HG03103 (cell line): Measurements from ENCODE around the gene CFAP54.
"Not testable (repeated sequence)": the region's sequence is repeated elsewhere in the genome, so short reads cannot be mapped to it uniquely, and the experiment has no call there.

ENCODE experiments used
- ATAC-seq: cut with Tn5 transposase; IDR thresholded peaks from one replicate; pipeline ENCODE4 v1.9.1; 2021; ENCODE audit warnings: low read depth; ENCODE audit not compliant: unreplicated experiment

The CFAP54 gene

GRCh38 chr12:96473394-96474093 lies 15.8 kb upstream of the CFAP54 start:
- ATAC-seq = no peak

DNA sequence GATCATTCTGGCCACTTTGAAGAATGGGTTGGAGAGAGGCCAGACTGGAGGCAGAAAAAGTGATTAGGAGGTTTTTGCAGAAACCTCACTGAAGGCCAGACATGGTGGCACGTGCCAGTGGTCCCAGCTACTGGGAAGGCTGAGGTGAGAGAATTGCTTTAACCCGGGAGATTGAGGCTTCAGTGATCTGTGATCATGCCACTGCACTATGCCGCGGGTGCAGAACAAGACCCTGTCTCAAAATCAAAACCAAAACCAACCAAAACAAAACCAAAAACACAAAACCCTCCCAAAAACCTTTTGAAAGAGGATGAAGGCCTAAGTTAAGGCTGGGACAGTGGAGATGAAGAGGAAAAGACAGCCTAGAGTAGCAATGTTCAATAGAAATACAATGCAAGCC lies 15.2 kb upstream of the CFAP54 start:
- ATAC-seq = no peak

GRCh38 chr12:96478011-96478410 lies 11.4 kb upstream of the CFAP54 start:
- no peak for ATAC-seq

GRCh38 chr12:96482086-96482485 lies 7.3 kb upstream of the CFAP54 start:
- no peak for ATAC-seq

- ATAC-seq = no peak
Observed at GRCh38 chr12:96483116-96483515, 6.3 kb upstream of the CFAP54 start.

- ATAC-seq = no peak
Observed at GRCh38 chr12:96486751-96487613, 2.4 kb upstream of the CFAP54 start.

DNA sequence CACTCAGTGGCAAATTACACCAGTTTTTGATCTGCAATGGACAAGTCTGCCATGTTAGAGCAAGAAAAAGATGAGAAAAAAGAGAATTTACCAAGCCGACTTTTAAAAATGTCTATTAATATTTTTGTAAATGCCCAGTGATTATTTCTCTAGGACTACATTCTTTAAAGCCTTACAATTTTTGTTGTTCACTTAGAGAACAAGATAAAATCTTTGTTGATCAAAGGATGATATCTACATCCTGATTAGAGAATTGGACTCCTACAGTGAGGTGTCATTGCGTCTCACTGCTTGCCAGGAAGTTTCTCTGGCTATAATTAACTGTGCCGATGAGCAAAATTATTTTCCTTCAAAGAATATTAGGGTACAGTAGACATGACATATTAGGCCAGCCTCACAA lies 1.7 kb upstream of the CFAP54 start:
- no peak for ATAC-seq

DNA sequence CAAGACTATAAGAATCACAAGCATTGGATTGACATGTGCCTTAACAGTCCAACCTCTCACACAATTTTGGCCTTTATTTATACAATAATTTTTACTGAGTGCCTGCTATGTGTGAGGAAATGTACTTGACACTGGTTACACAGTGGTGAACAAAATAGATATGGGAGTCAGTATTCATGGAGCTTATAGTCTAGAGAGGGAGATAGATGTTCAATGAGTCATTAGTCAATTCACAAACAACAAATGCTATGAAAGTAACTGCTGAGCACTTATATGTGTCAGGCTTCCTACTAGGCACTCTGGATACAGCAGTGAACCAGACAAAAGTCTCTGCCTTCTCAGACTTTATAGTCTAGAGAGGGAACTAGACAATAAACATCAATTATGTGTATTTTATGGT lies 3.7 kb downstream of the CFAP54 start:
- ATAC-seq = no peak

DNA sequence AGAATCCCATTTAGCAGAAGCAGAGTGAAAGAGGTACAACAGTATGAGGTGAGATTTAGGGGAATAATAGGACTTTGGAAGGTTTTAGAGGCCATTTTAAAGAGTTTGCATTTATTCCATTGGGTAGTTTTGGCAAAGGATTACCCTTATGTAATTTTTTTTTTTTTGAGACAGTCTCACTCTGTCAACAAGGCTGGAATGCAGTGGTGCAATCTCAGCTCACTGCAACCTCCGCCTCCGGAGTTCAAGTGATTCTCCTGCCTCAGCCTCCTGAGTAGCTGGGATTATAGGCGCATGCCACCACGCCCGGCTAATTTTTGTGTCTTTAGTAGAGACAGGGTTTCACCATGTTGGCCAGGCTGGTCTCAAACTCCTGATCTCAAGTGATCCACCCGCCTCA lies 4.8 kb downstream of the CFAP54 start:
- ATAC-seq = not testable (repeated sequence)

- peak; percentile 34 for ATAC-seq
Observed at GRCh38 chr12:96495155-96495554, 5.8 kb downstream of the CFAP54 start.

DNA sequence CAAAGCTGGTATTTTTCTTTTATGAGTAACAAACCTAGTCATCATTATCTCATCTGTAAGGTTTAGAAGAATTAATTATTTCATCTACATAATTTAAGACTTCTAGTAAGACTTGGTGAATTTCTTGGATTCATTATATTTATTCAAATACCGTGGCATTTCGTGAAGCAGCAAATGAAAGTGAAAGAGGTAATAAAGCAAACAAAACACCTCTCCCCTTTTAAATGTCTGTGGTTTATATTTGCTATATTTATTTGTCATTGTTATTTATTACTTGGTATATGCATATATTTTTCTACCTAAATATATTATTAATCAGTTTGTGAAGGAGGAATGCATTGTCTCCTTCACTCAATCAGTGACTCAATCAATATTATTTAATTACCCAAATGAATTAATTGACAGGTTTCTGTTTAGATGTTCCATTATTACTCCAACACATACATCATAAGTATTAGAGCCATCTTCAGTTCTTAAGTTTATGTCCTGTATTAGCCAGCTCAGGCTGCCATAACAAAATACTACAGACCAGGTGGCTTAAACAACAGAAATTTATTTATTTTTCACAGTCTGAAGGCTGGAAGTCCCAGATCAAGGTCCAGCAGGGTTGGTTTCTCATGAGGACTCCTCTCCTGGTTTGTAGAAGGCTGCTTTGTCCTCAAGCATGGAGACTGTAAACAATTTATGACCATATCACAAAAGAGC lies 6.6 kb downstream of the CFAP54 start:
- peak; percentile 59 for ATAC-seq

- no peak for ATAC-seq
Observed at GRCh38 chr12:96496944-96497343, 7.6 kb downstream of the CFAP54 start.

GRCh38 chr12:96497855-96498254 lies 8.5 kb downstream of the CFAP54 start:
- ATAC-seq = no peak

GRCh38 chr12:96500693-96501092 lies 11.3 kb downstream of the CFAP54 start:
- ATAC-seq = no peak

DNA sequence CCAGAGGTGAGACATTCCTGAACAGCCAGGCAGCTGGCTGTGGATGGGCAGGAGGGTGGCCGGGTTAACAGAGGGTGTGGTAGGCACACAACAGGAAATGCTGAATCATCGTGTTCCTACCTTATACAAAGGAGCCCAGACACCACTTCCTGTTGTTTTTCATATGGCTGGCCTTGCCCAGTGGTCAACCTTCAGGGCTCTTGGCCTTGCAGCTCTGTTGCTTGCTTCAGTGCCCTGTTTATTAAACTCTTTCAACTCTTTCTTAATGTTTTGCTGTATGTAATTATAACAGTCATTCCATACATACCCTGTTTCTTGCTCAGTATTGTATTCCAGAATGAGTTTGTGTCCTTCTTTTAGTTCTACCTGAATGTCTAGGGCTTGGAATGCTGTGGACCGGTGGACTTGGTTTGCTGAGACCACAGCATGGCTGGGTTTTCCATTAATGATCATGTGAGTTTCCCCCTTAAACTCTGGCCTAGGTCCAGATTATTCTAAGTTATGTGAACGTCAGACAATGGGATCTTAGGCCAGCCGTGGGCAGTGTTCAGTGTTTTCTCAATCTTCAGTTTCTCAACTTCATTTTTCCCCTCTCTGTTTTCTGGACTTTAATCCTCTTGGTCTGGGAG lies 11.9 kb downstream of the CFAP54 start:
- ATAC-seq = peak; percentile 72

DNA sequence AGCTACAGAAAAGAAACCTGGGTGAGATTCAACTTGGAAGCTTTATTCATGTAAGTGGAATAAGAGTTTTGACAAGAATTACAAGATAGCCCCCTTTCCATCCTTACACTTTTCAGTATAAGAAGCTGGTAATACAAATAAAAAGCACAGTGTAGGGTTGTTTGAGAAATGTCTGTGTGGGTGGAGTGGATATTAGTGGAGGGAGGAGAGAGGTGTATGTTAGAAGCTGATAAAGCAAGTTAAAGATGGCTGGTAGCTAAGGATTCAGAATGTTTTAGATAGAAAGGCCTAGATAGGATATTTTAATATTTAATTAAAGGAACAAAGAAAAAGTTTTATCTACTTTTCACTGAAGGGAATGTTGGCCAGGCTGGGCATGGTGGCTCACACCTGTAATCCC lies 12.5 kb downstream of the CFAP54 start:
- ATAC-seq = no peak

GRCh38 chr12:96502477-96502876 lies 13.1 kb downstream of the CFAP54 start:
- no peak for ATAC-seq

DNA sequence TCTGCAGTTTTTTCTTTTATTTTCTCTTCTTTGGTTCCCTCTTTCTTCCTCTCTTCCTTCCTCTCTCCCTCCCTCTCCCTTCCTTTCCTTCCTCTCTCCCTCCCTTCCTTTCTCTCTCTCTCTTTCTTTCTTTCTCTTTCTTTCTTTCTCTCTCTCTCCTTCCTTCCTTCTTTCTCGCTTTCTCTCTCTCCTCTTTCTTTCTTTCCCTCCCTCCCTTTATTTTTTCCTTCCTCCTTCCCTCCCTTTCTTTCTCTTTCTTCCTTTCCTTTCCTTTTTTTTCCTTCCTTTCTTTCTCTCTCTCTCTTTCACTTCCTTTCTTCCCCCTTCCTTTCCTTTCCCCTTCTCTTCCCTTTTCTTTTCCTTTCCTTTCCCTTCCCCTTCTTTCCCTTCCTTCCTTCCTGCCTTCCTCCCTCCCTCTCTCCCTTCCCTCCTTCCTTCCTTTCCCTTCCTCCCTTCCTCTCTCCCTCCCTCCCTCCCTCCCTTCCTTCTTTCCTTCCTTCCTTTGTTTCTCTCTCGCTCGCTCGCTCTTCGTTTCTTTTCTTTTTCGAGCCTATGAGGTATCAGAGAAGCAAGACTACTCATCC lies 13.7 kb downstream of the CFAP54 start:
- ATAC-seq = no peak

DNA sequence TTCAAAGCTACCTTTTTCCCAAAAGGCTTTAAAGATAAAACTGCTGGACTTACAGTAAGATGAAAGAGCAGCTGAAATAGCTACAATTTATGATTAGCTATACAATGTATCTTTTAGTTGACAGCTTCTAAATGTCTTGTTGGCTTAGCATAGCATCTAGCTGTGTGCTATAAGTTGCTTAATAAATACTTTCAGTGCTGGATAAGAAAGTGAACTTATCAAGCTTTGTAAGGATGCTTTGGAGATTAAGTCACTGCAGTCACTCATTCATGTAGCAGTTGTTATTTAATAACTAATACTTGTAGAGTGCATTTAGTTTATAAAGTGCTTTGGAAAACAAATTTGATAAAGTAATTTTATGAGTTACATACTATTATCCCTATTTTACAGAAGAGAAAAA lies 14.6 kb downstream of the CFAP54 start:
- ATAC-seq = no peak

GRCh38 chr12:96506776-96507175 lies 17.4 kb downstream of the CFAP54 start:
- ATAC-seq = no peak
